HEK293 (cell line): ENCODE measurements around the gene ZNF385C.

Source experiments
- CTCF ChIA-PET: fragments of 350-600 bp; formaldehyde crosslinking; extraction: SDS; loops from one replicate; lab custom pipeline; 2021; ENCODE audit warnings: antibody characterized with exemption; lab: Yijun Ruan, JAX
- POLR2A ChIA-PET: fragments of 300-600 bp; formaldehyde crosslinking; extraction: SDS; loops from one replicate; lab custom pipeline; 2020; ENCODE audit warnings: antibody characterized with exemption, inconsistent platforms; lab: Yijun Ruan, JAX
- H3K27ac ChIP-seq: fragments of 200-500 bp; sonication (Bioruptor generic); 2 replicates; pipeline ENCODE4 v1.5.1; 2014; ENCODE audit warnings: low read depth, low read length, control low read depth, inconsistent platforms; ENCODE audit errors: extremely low read depth
- H3K36me3 ChIP-seq, 2 experiments: fragments of 200-500 bp in 1 of 2; sonication (Bioruptor generic) in 1 of 2; 1 replicate in 1 of 2; 2 replicates in 1 of 2; pipeline ENCODE4 v1.5.1; 2014 to 2017; ENCODE audit warnings: inconsistent platforms in 2 of 2, low read length in 2 of 2; ENCODE audit not compliant: control insufficient read depth in 2 of 2, insufficient read depth in 1 of 2
- H3K4me1 ChIP-seq: fragments of 200-500 bp; sonication (Bioruptor generic); 2 replicates; pipeline ENCODE4 v1.5.1; 2014; ENCODE audit warnings: mild to moderate bottlenecking, low read length, inconsistent platforms; ENCODE audit not compliant: control insufficient read depth, insufficient read depth
- H3K4me3 ChIP-seq: 2 replicates; pipeline ENCODE4 v1.5.1; 2011; ENCODE audit warnings: low read depth, mild to moderate bottlenecking, control low read depth, low read length, moderate library complexity
- H3K9me3 ChIP-seq: fragments of 200-500 bp; sonication (Bioruptor generic); 2 replicates; pipeline ENCODE4 v1.5.1; 2014; ENCODE audit warnings: low read depth, low read length, inconsistent platforms; ENCODE audit not compliant: control insufficient read depth, insufficient read depth
- BCL11A ChIP-seq: fragments of 450-650 bp; formaldehyde crosslinking; IDR thresholded peaks from 2 replicates; pipeline ENCODE4 v1.5.1; 2016; ENCODE audit warnings: low read depth, missing biosample characterization, missing genetic modification characterization
- GLIS2 ChIP-seq: fragments of 450-650 bp; formaldehyde crosslinking; IDR thresholded peaks from 2 replicates; pipeline ENCODE4 v1.5.1; 2016; ENCODE audit warnings: missing biosample characterization, missing genetic modification characterization
- HOXA7 ChIP-seq: sonication (generic); formaldehyde crosslinking; IDR thresholded peaks from 2 replicates; pipeline ENCODE4 v1.8.1; 2022; ENCODE audit warnings: missing genetic modification reagents, borderline replicate concordance
- ZBTB20 ChIP-seq: fragments of 450-650 bp; formaldehyde crosslinking; IDR thresholded peaks from 2 replicates; pipeline ENCODE4 v1.5.1; 2016; ENCODE audit warnings: missing biosample characterization, missing genetic modification characterization
- ZBTB7A ChIP-seq: fragments of 450-650 bp; formaldehyde crosslinking; IDR thresholded peaks from 2 replicates; pipeline ENCODE4 v1.5.1; 2016; ENCODE audit warnings: low read depth, missing biosample characterization, missing genetic modification characterization
- ZBTB8A ChIP-seq: fragments of 450-650 bp; formaldehyde crosslinking; IDR thresholded peaks from 2 replicates; pipeline ENCODE4 v1.5.1; 2016; ENCODE audit warnings: missing biosample characterization, missing genetic modification characterization
- ZFP69B ChIP-seq: fragments of 450-650 bp; formaldehyde crosslinking; IDR thresholded peaks from 2 replicates; pipeline ENCODE4 v1.5.1; 2016; ENCODE audit warnings: missing biosample characterization, missing genetic modification characterization
- ZIC2 ChIP-seq: fragments of 450-650 bp; formaldehyde crosslinking; IDR thresholded peaks from 2 replicates; pipeline ENCODE4 v1.5.1; 2016; ENCODE audit warnings: missing biosample characterization, missing genetic modification characterization
- ZNF155 ChIP-seq: fragments of 450-650 bp; formaldehyde crosslinking; IDR thresholded peaks from 2 replicates; pipeline ENCODE4 v1.5.1; 2016; ENCODE audit warnings: missing biosample characterization, missing genetic modification characterization
- ZNF184 ChIP-seq: fragments of 450-650 bp; IDR thresholded peaks from 2 replicates; pipeline ENCODE4 v1.5.1; 2018; ENCODE audit warnings: missing biosample characterization, mild to moderate bottlenecking, missing genetic modification characterization
- ZNF23 ChIP-seq: fragments of 450-650 bp; formaldehyde crosslinking; IDR thresholded peaks from 2 replicates; pipeline ENCODE4 v1.5.1; 2016; ENCODE audit warnings: missing biosample characterization, missing genetic modification characterization, borderline replicate concordance
- ZNF354C ChIP-seq: fragments of 450-650 bp; formaldehyde crosslinking; IDR thresholded peaks from 2 replicates; pipeline ENCODE4 v1.5.1; 2016; ENCODE audit warnings: missing biosample characterization, missing genetic modification characterization, low read depth, borderline replicate concordance
- ZNF366 ChIP-seq: fragments of 450-650 bp; formaldehyde crosslinking; conservative IDR thresholded peaks from 2 replicates; pipeline ENCODE4 v1.5.1; 2016; ENCODE audit warnings: missing biosample characterization, missing genetic modification characterization
- ZNF473 ChIP-seq: fragments of 450-650 bp; formaldehyde crosslinking; IDR thresholded peaks from 2 replicates; pipeline ENCODE4 v1.5.1; 2017; ENCODE audit warnings: missing biosample characterization, missing genetic modification characterization
- ZNF549 ChIP-seq: fragments of 450-650 bp; IDR thresholded peaks from 2 replicates; pipeline ENCODE4 v1.5.1; 2018; ENCODE audit warnings: missing biosample characterization, missing genetic modification characterization, mild to moderate bottlenecking, inconsistent platforms, moderate library complexity
- ZNF596 ChIP-seq: fragments of 450-650 bp; IDR thresholded peaks from 2 replicates; pipeline ENCODE4 v1.5.0; 2018; ENCODE audit warnings: missing biosample characterization, mild to moderate bottlenecking, missing genetic modification characterization, moderate library complexity
- ZNF600 ChIP-seq: fragments of 450-650 bp; formaldehyde crosslinking; IDR thresholded peaks from 2 replicates; pipeline ENCODE4 v1.5.1; 2016; ENCODE audit warnings: missing biosample characterization, missing genetic modification characterization
- ZNF837 ChIP-seq: fragments of 450-650 bp; formaldehyde crosslinking; IDR thresholded peaks from 2 replicates; pipeline ENCODE4 v1.5.1; 2016; ENCODE audit warnings: missing biosample characterization, missing genetic modification characterization
- ZSCAN16 ChIP-seq: fragments of 450-650 bp; formaldehyde crosslinking; IDR thresholded peaks from 2 replicates; pipeline ENCODE4 v1.5.1; 2016; ENCODE audit warnings: missing biosample characterization, missing genetic modification characterization
- TF ChIP-seq, protein P1 (sequence below): fragments of 450-650 bp; formaldehyde crosslinking; IDR thresholded peaks from 2 replicates; pipeline ENCODE4 v1.5.1; 2016; ENCODE audit warnings: missing biosample characterization, missing genetic modification characterization
- TF ChIP-seq, protein P2 (sequence below): fragments of 450-650 bp; formaldehyde crosslinking; IDR thresholded peaks from 2 replicates; pipeline ENCODE4 v1.5.1; 2016; ENCODE audit warnings: missing biosample characterization, missing genetic modification characterization
- TF ChIP-seq, protein P3 (sequence below): fragments of 450-650 bp; formaldehyde crosslinking; conservative IDR thresholded peaks from 2 replicates; pipeline ENCODE4 v1.5.1; 2016; ENCODE audit warnings: low read depth, missing biosample characterization, missing genetic modification characterization

The ZNF385C gene

DNA sequence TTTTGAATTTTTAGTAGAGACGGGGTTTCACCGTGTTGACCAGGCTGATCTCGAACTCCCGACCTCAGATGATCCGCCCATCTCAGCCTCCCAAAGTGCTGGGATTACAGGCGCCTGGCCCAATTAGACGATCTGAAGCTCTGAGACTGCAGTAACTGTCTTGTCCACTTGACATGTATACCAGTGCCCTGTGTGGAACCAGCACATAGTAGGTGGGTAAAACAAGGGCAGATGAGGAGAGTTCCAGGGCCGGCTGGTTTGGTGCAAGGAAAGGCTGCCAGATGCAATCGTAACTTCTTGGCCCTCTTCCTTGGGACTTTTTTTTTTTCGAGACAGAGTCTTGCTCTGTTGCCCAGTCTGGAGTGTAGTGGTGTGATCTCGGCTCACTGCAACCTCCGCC is 50.9 kb downstream of the ZNF385C start (continued):
- TF ChIP-seq, protein P1, sequence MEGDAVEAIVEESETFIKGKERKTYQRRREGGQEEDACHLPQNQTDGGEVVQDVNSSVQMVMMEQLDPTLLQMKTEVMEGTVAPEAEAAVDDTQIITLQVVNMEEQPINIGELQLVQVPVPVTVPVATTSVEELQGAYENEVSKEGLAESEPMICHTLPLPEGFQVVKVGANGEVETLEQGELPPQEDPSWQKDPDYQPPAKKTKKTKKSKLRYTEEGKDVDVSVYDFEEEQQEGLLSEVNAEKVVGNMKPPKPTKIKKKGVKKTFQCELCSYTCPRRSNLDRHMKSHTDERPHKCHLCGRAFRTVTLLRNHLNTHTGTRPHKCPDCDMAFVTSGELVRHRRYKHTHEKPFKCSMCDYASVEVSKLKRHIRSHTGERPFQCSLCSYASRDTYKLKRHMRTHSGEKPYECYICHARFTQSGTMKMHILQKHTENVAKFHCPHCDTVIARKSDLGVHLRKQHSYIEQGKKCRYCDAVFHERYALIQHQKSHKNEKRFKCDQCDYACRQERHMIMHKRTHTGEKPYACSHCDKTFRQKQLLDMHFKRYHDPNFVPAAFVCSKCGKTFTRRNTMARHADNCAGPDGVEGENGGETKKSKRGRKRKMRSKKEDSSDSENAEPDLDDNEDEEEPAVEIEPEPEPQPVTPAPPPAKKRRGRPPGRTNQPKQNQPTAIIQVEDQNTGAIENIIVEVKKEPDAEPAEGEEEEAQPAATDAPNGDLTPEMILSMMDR, result no peak
- no peak for TF ChIP-seq ZNF354C
- TF ChIP-seq, all 188 proteins: peak for 1

DNA sequence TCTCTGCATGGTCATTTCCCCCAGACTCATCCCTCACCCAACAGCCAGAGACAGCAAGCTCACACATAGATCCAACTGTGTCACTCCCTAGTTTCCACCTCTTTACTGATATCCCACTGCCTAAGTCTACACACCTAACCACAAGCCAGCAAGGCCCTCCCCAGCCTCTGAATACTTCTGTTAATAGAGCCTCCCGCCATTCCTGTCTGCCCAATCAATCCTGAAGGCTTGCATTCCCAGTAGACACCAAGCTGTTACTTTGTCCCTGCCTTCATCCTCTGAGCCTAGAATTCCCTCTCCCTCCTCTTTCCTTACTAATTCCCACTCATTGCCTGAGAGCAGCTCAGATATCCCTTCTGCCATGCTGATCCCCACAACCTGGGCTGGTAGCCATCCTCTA is 52.6 kb downstream of the ZNF385C start:
- Histone ChIP-seq H3K4me1 (no peaks in the 10 kb centered on the region; the same call in 1 of the 2 replicates), H3K9me3 (no peaks in the 10 kb centered on the region), H3K36me3 (no peaks in the 10 kb centered on the region), H3K4me3 (no peak overlapping the region), H3K27ac (no peak overlapping the region)
- no peak for TF ChIP-seq ZNF549 (tag by site-specific recombination)
- TF ChIP-seq ZNF184 (tag by site-specific recombination), result no peak
- no peak for TF ChIP-seq ZFP69B (tag by site-specific recombination)
- TF ChIP-seq HOXA7 (CRISPR knock-in tag), result no peak
- TF ChIP-seq ZSCAN16 (tag by site-specific recombination), result peak; percentile 74; the same call in 1 of the 2 replicates
- no peak for TF ChIP-seq ZNF473 (tag by site-specific recombination)
- peak; percentile 21; the same call in 1 of the 2 replicates for TF ChIP-seq ZBTB20 (tag by site-specific recombination)
- no peak for TF ChIP-seq BCL11A
- no peak for TF ChIP-seq ZBTB8A (tag by site-specific recombination)
- no peak for TF ChIP-seq GLIS2 (tag by site-specific recombination)
- peak; percentile 34; the same call in 1 of the 2 replicates for TF ChIP-seq ZIC2
- no peak for TF ChIP-seq ZNF596
- TF ChIP-seq ZNF837 (tag by site-specific recombination), result no peak
- TF ChIP-seq, protein P2, sequence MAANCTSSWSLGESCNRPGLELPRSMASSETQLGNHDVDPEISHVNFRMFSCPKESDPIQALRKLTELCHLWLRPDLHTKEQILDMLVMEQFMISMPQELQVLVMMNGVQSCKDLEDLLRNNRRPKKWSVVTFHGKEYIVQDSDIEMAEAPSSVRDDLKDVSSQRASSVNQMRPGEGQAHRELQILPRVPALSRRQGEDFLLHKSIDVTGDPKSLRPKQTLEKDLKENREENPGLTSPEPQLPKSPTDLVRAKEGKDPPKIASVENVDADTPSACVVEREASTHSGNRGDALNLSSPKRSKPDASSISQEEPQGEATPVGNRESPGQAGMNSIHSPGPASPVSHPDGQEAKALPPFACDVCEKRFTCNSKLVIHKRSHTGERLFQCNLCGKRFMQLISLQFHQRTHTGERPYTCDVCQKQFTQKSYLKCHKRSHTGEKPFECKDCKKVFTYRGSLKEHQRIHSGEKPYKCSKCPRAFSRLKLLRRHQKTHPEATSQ (tag by site-specific recombination), result no peak
- TF ChIP-seq ZNF366, result no peak
- no peak for TF ChIP-seq ZNF23 (tag by site-specific recombination)
- TF ChIP-seq ZBTB7A, result no peak
- TF ChIP-seq ZNF155 (tag by site-specific recombination), result no peak
- POLR2A ChIA-PET, result interaction anchor here (1.0 kb wide), 2 partner anchors 28 to 46 kb away, joined by 3 read pairs; partner anchors contain the start of gene DNAJC7
- CTCF ChIA-PET, result interaction anchor here (0.8 to 2.9 kb wide), 4 partner anchors 11 to 56 kb away, joined by 3 to 17 read pairs (median 4); no protein-coding TSS in a partner anchor

DNA sequence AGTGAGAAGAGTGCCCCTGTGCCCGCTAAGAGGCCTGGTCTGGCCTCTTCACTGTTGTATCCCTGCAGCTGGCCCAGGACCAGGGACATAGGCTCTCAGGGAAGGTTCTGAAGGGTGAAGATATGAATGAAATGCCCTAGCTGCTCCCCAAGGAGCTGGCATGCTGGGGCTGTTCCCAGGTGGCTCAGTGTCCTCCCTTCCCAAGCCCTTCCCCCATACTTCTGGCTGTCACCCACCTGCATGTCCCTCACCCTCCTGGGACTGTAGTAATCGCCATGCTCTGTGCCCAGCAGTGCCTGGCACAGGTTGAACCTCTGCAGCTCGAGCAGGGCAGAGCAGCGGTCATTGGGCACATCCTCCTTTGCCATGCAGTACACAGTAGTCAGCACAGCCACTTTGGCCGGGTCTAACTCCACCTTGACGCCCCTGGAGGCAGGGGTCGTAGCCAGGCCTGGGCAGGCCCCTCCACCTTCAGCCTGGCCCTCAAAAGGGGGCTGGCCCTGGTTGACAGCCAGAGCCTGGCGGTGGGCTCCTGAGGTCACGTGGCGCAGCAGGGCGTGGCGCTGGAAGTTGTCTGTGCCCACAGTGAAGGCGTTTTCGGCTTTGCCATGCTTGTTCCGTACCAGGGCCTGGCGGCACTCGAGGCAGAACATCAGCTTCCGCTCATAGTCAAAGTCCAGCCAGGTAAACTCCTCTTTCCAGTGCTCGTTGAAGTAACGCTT is 55.5 kb downstream of the ZNF385C start:
- Histone ChIP-seq H3K36me3 (no peaks in the 10 kb centered on the region), H3K4me1 (no peaks in the 10 kb centered on the region), H3K27ac (no peak overlapping the region), H3K4me3 (no peak overlapping the region), H3K9me3 (no peaks in the 10 kb centered on the region)
- TF ChIP-seq, protein P3, sequence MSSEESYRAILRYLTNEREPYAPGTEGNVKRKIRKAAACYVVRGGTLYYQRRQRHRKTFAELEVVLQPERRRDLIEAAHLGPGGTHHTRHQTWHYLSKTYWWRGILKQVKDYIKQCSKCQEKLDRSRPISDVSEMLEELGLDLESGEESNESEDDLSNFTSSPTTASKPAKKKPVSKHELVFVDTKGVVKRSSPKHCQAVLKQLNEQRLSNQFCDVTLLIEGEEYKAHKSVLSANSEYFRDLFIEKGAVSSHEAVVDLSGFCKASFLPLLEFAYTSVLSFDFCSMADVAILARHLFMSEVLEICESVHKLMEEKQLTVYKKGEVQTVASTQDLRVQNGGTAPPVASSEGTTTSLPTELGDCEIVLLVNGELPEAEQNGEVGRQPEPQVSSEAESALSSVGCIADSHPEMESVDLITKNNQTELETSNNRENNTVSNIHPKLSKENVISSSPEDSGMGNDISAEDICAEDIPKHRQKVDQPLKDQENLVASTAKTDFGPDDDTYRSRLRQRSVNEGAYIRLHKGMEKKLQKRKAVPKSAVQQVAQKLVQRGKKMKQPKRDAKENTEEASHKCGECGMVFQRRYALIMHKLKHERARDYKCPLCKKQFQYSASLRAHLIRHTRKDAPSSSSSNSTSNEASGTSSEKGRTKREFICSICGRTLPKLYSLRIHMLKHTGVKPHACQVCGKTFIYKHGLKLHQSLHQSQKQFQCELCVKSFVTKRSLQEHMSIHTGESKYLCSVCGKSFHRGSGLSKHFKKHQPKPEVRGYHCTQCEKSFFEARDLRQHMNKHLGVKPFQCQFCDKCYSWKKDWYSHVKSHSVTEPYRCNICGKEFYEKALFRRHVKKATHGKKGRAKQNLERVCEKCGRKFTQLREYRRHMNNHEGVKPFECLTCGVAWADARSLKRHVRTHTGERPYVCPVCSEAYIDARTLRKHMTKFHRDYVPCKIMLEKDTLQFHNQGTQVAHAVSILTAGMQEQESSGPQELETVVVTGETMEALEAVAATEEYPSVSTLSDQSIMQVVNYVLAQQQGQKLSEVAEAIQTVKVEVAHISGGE (tag by site-specific recombination), result no peak
- TF ChIP-seq ZNF600 (tag by site-specific recombination), result peak; percentile 43; the same call in 1 of the 2 replicates
- CTCF ChIA-PET, result interaction anchor here (0.6 to 2.1 kb wide), 4 partner anchors 13 to 242 kb away, joined by 4 to 13 read pairs (median 4); partner anchors contain the start of gene NKIRAS2
- POLR2A ChIA-PET, result interaction anchor here (0.5 to 0.7 kb wide), 2 partner anchors 47 to 56 kb away, joined by 3 to 4 read pairs; no protein-coding TSS in a partner anchor
